HG03108 (cell line): ENCODE data around the gene MTMR4.
A peak's percentile ranks its signal among the peaks of the same experiment; 100 is the strongest.
"Not testable (repeated sequence)": the region's sequence is repeated elsewhere in the genome, so short reads cannot be mapped to it uniquely, and the experiment has no call there.

Experiments
- ATAC-seq: cut with Tn5 transposase; IDR thresholded peaks from one replicate; pipeline ENCODE4 v1.9.1; 2021; ENCODE audit warnings: moderate library complexity; ENCODE audit not compliant: unreplicated experiment

The MTMR4 gene

GRCh38 chr17:58527306-58527705 is 12.9 kb upstream of the MTMR4 start:
- no peak for ATAC-seq

- no peak for ATAC-seq
These were observed 10.8 kb upstream of the MTMR4 start for GRCh38 chr17:58525239-58525638.

GRCh38 chr17:58521680-58522079 is 7.2 kb upstream of the MTMR4 start:
- no peak for ATAC-seq

- no peak for ATAC-seq
These were observed 6.5 kb upstream of the MTMR4 start for GRCh38 chr17:58520843-58521430.

GRCh38 chr17:58517928-58518609 is 3.6 kb upstream of the MTMR4 start:
- peak; percentile 82 for ATAC-seq

- ATAC-seq, result no peak
These were observed 3.0 kb upstream of the MTMR4 start for GRCh38 chr17:58517378-58517927.

GRCh38 chr17:58516644-58517377 is 2.4 kb upstream of the MTMR4 start:
- ATAC-seq, result no peak

GRCh38 chr17:58515286-58515685 is 848 bp upstream of the MTMR4 start:
- ATAC-seq, result no peak

GRCh38 chr17:58514770-58515157 is 326 bp upstream of the MTMR4 start:
- no peak for ATAC-seq

GRCh38 chr17:58513267-58513964 is 1.0 kb downstream of the MTMR4 start:
- no peak for ATAC-seq

GRCh38 chr17:58510075-58510474 is 4.4 kb downstream of the MTMR4 start:
- no peak for ATAC-seq

GRCh38 chr17:58508341-58509067 is 5.9 kb downstream of the MTMR4 start:
- no peak for ATAC-seq

- ATAC-seq, result no peak
These were observed 7.3 kb downstream of the MTMR4 start for GRCh38 chr17:58507123-58507634.

GRCh38 chr17:58506354-58507080 is 7.9 kb downstream of the MTMR4 start:
- ATAC-seq, result no peak

- ATAC-seq, result peak; percentile 95
These were observed 9.5 kb downstream of the MTMR4 start for GRCh38 chr17:58504826-58505351.

GRCh38 chr17:58503866-58504265 is 10.6 kb downstream of the MTMR4 start:
- ATAC-seq, result no peak

GRCh38 chr17:58503134-58503533 is 11.3 kb downstream of the MTMR4 start:
- not testable (repeated sequence) for ATAC-seq

GRCh38 chr17:58501451-58501850 is 13.0 kb downstream of the MTMR4 start:
- ATAC-seq, result no peak

GRCh38 chr17:58498177-58498828 is 16.1 kb downstream of the MTMR4 start:
- ATAC-seq, result no peak
